PC-3 (cell line): ENCODE measurements around the gene COL4A6. TPM values are rescaled to one million over a fixed set of nuclear protein-coding genes. Genes with fewer than 3 reads are reported as not detected.
A peak's percentile ranks its signal among the peaks of the same experiment; 100 is the strongest.

ENCODE experiments used
- ATAC-seq: fragments of 200-7000 bp; cut with Tn5 transposase; 2 replicates; pipeline ENCODE4 v1.9.1; 2020; ENCODE audit warnings: mild to moderate bottlenecking, moderate library complexity
- BruUV-seq: library from RNA; stranded (reverse); fragments of 400-500 nt; replicated peaks from 2 replicates; lab custom pipeline; 2021; lab: Mats Ljungman, UMichigan
- CTCF ChIA-PET: fragments of 300-600 bp; sonication (Branson Sonifier 250); formaldehyde crosslinking; loops from one replicate; lab custom pipeline; 2022; ENCODE audit warnings: antibody characterized with exemption; lab: Charles Lee
- POLR2A ChIA-PET: fragments of 300-600 bp; sonication (Branson Sonifier 250); formaldehyde crosslinking; loops from one replicate; lab custom pipeline; 2022; ENCODE audit warnings: antibody characterized with exemption; ENCODE audit not compliant: unreplicated experiment; lab: Charles Lee
- DNase-seq: peaks from one replicate; pipeline ENCODE4 v3.0.0-alpha.2; 2015
- H2AFZ ChIP-seq: fragments of 300-600 bp; sonication (generic); 2 replicates; pipeline ENCODE4 v1.6.0; 2016; ENCODE audit warnings: antibody characterized with exemption, low read length
- H3F3A ChIP-seq: fragments of 300-600 bp; sonication (generic); one replicate; pipeline ENCODE4 v1.6.0; 2017; ENCODE audit warnings: antibody characterized with exemption, low read length, control low read depth, mild to moderate bottlenecking; ENCODE audit not compliant: unreplicated experiment
- H3K27ac ChIP-seq: fragments of 300-600 bp; sonication (generic); 2 replicates; pipeline ENCODE4 v1.5.1; 2016; ENCODE audit warnings: mild to moderate bottlenecking, low read length
- H3K27me3 ChIP-seq: fragments of 300-600 bp; sonication (generic); 2 replicates; pipeline ENCODE4 v1.6.1; 2016; ENCODE audit warnings: low read length, mixed read lengths
- H3K36me3 ChIP-seq: fragments of 300-600 bp; sonication (generic); 2 replicates; pipeline ENCODE4 v1.6.1; 2016; ENCODE audit warnings: low read depth, mixed run types, low read length, mixed read lengths
- H3K4me1 ChIP-seq: fragments of 300-600 bp; sonication (generic); 2 replicates; pipeline ENCODE4 v1.5.1; 2016; ENCODE audit warnings: low read length; ENCODE audit not compliant: insufficient read depth
- H3K4me2 ChIP-seq: fragments of 300-600 bp; sonication (generic); 2 replicates; pipeline ENCODE4 v1.6.0; 2016; ENCODE audit warnings: low read length
- H3K4me3 ChIP-seq: fragments of 300-600 bp; sonication (generic); 2 replicates; pipeline ENCODE4 v1.5.1; 2016; ENCODE audit warnings: mild to moderate bottlenecking, low read length, mixed read lengths
- H3K79me2 ChIP-seq: fragments of 300-600 bp; sonication (generic); 2 replicates; pipeline ENCODE4 v1.6.1; 2017; ENCODE audit warnings: low read length, mixed read lengths
- H3K9ac ChIP-seq: fragments of 300-600 bp; sonication (generic); 2 replicates; pipeline ENCODE4 v1.6.0; 2016; ENCODE audit warnings: mild to moderate bottlenecking, low read length
- H3K9me2 ChIP-seq: fragments of 300-600 bp; sonication (generic); replicated peaks from 2 replicates; pipeline ENCODE4 v1.6.1; 2016; ENCODE audit warnings: mixed run types, low read length, mixed read lengths
- H3K9me3 ChIP-seq: fragments of 300-600 bp; sonication (generic); 2 replicates; pipeline ENCODE4 v1.6.1; 2016; ENCODE audit warnings: low read length, mixed read lengths
- H4K20me1 ChIP-seq: fragments of 300-600 bp; sonication (generic); 2 replicates; pipeline ENCODE4 v1.6.1; 2016; ENCODE audit warnings: low read length, mixed read lengths
- CTCF ChIP-seq: fragments of 300-600 bp; sonication (generic); conservative IDR thresholded peaks from 2 replicates; pipeline ENCODE4 v1.5.1; 2017; ENCODE audit warnings: antibody characterized with exemption, low read depth, mild to moderate bottlenecking, low read length
- EZH2 ChIP-seq: fragments of 300-600 bp; sonication (generic); IDR thresholded peaks from one replicate; pipeline ENCODE4 v1.6.1; 2017; ENCODE audit warnings: antibody characterized with exemption, mild to moderate bottlenecking, low read length; ENCODE audit not compliant: unreplicated experiment
- EZH2phosphoT487 ChIP-seq: fragments of 300-600 bp; sonication (generic); IDR thresholded peaks from 2 replicates; pipeline ENCODE4 v1.6.1; 2018; ENCODE audit warnings: mild to moderate bottlenecking, antibody characterized with exemption, low read length, borderline replicate concordance
- intact Hi-C: fragments of 100-400 bp; cut with micrococcal nuclease; formaldehyde crosslinking; loops from 2 replicates; pipeline ENCODE4 v1.9.0; 2023
- total RNA-seq: library from RNA; depleted of rRNA; stranded (reverse); fragments of >200 nt; gene quantifications from 2 replicates; pipeline ENCODE4 v1.2.3, GENCODE V29; 2014

Gene COL4A6
- total RNA-seq, 1 experiment from 2014 or later = 4.4 TPM

- ATAC-seq = peak; percentile 43; the same call in 1 of the 2 replicates
- Histone ChIP-seq H3K27me3 (no peaks in the 10 kb centered on the region), H3K79me2 (no peaks in the 10 kb centered on the region), H3K9me2 (no peaks in the 10 kb centered on the region), H3K27ac (no peak overlapping the region), H3K9ac (no peak overlapping the region), H3F3A (no peaks in the 10 kb centered on the region), H3K36me3 (no peaks in the 10 kb centered on the region), H3K4me3 (no peak overlapping the region), H3K4me1 (no peaks in the 10 kb centered on the region), H3K4me2 (no peak overlapping the region), H2AFZ (no peak overlapping the region), H4K20me1 (no peaks in the 10 kb centered on the region), H3K9me3 (no peaks in the 10 kb centered on the region)
- CTCF ChIA-PET = interaction anchor here (0.8 kb wide), 1 partner anchor 47 kb away, joined by 3 read pairs; no protein-coding TSS in a partner anchor
- TF ChIP-seq EZH2phosphoT487 (no peak), CTCF (no peak), EZH2 (no peak)
- no TSS peak for BruUV-seq
- intact Hi-C loops = no loop called here
- POLR2A ChIA-PET = no interaction called here
- DNase-seq = no peak
Observed at GRCh38 chrX:108271397-108271787, 166.8 kb downstream of the COL4A6 start.

DNA sequence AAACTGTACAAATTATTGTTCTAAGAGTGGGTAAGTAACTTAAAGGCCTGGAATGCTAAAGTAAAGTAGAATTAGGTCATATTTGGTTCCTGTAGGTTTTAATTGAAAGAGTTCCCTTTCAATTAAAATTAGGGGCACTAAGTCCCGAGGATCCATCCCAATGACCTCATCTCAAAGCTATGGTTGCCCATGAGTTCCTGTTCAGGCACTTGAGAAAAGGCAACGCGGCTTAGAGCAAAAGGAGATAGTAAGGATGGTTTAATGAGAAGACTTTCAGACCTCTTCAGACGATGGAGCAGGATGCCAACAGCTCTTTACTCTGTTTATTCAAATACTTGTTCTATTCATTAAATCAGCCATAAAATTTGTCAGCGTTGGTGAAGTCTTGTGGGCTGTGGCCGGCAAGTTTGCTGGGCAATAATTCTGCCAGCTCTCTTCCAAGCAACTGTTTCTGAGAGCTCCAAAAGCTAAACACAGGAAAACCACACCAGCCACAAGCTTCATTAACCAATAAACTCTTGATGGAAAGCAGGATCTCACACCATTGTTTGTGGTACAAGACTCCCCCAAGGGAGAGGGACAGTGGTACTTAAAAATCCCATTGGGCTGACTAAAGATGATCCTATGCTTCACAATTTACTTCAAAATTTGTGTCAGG is 167.4 kb downstream of the COL4A6 start:
- no peak overlapping the region for H3K9ac ChIP-seq
- no peak for DNase-seq
- no TSS peak for BruUV-seq
- TF ChIP-seq EZH2 (no peak), EZH2phosphoT487 (no peak)
- peaks cover 4% of the 10 kb centered on the region for H3K4me1 ChIP-seq
- CTCF ChIA-PET = interaction anchor here (0.8 kb wide), 1 partner anchor 46 kb away, joined by 3 read pairs; no protein-coding TSS in a partner anchor
- no peaks in the 10 kb centered on the region for H4K20me1 ChIP-seq
- no peaks in the 10 kb centered on the region for H3K36me3 ChIP-seq
- no peaks in the 10 kb centered on the region for H3K79me2 ChIP-seq
- intact Hi-C loops = no loop called here
- POLR2A ChIA-PET = interaction anchor here (0.7 kb wide), 1 partner anchor 62 kb away, joined by 4 read pairs; no protein-coding TSS in a partner anchor
- no peak overlapping the region for H3K27ac ChIP-seq
- no peak overlapping the region for H2AFZ ChIP-seq
- H3K9me2 ChIP-seq = no peaks in the 10 kb centered on the region
- ATAC-seq = peak; percentile 48
- H3K4me2 ChIP-seq = no peak overlapping the region
- H3F3A ChIP-seq = no peaks in the 10 kb centered on the region
- no peak overlapping the region for H3K4me3 ChIP-seq
- no peaks in the 10 kb centered on the region for H3K27me3 ChIP-seq
- no peaks in the 10 kb centered on the region for H3K9me3 ChIP-seq

DNA sequence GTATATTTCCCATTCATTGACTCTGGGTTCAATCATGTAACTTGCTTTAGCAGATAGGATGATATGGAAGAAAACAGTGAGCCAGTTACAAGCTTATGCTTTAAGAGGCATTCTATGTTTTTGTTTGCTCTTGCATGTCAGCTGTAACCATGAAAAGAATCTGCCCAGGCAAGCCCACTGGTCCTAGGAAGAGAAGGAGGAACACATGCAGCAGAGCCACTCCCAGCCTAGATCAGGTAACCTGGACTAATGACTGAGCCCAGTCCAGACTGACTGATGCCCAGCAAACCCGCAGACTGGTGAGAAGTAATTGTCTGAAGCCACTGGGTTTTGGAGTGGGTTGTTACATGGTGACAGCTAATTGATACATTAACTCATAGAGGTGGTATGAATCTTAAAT is 167.9 kb downstream of the COL4A6 start:
- H2AFZ ChIP-seq = no peak overlapping the region
- POLR2A ChIA-PET = interaction anchor here (0.7 kb wide), 1 partner anchor 61 kb away, joined by 4 read pairs; no protein-coding TSS in a partner anchor
- H4K20me1 ChIP-seq = no peaks in the 10 kb centered on the region
- H3K9ac ChIP-seq = no peak overlapping the region
- no peak for DNase-seq
- H3K9me2 ChIP-seq = no peaks in the 10 kb centered on the region
- no peak for ATAC-seq
- H3K4me2 ChIP-seq = no peak overlapping the region
- no peaks in the 10 kb centered on the region for H3K79me2 ChIP-seq
- H3K4me1 ChIP-seq = peaks cover 10% of the 10 kb centered on the region
- H3K4me3 ChIP-seq = no peak overlapping the region
- no peaks in the 10 kb centered on the region for H3K27me3 ChIP-seq
- no peak for TF ChIP-seq EZH2
- no peak for TF ChIP-seq EZH2phosphoT487
- TF ChIP-seq CTCF = no peak
- intact Hi-C loops = no loop called here
- no TSS peak for BruUV-seq
- H3F3A ChIP-seq = no peaks in the 10 kb centered on the region
- no peaks in the 10 kb centered on the region for H3K36me3 ChIP-seq
- no peaks in the 10 kb centered on the region for H3K9me3 ChIP-seq
- CTCF ChIA-PET = no interaction called here
- H3K27ac ChIP-seq = no peak overlapping the region
